NCI-H2227 (cell line): ENCODE results near the gene CTBS.
"Not testable (repeated sequence)": the region's sequence is repeated elsewhere in the genome, so short reads cannot be mapped to it uniquely, and the experiment has no call there.

Experiments used
- DNase-seq: peaks from one replicate; lab custom pipeline; 2025; ENCODE audit not compliant: unreplicated experiment; lab: John Stamatoyannopoulos, UW

CTBS gene

GRCh38 chr1:84573967-84574842 is at the start of gene CTBS:
CTBS (minus strand) TSS chr1:84574440; CDS start chr1:84574415, 25 bp downstream.
- DNase-seq, result peak; percentile 91

- DNase-seq, result no peak
These were observed 47.3 kb upstream of the CTBS start for GRCh38 chr1:84621553-84621952.

GRCh38 chr1:84620720-84621313 is 46.6 kb upstream of the CTBS start:
- DNase-seq, result peak; percentile 93

- peak; percentile 80 for DNase-seq
These were observed 45.3 kb upstream of the CTBS start for GRCh38 chr1:84619383-84620102.

- DNase-seq, result no peak
These were observed 43.1 kb upstream of the CTBS start for GRCh38 chr1:84617349-84617748.

GRCh38 chr1:84615790-84616189 is 41.5 kb upstream of the CTBS start:
- no peak for DNase-seq

- no peak for DNase-seq
These were observed 39.6 kb upstream of the CTBS start for GRCh38 chr1:84613887-84614286.

GRCh38 chr1:84613026-84613425 is 38.8 kb upstream of the CTBS start:
- no peak for DNase-seq

- no peak for DNase-seq
These were observed 37.6 kb upstream of the CTBS start for GRCh38 chr1:84611796-84612195.

- no peak for DNase-seq
These were observed 36.9 kb upstream of the CTBS start for GRCh38 chr1:84611091-84611490.

GRCh38 chr1:84606977-84607376 is 32.7 kb upstream of the CTBS start:
- no peak for DNase-seq

- no peak for DNase-seq
These were observed 30.9 kb upstream of the CTBS start for GRCh38 chr1:84605157-84605556.

GRCh38 chr1:84603941-84604830 is 29.9 kb upstream of the CTBS start:
- DNase-seq, result no peak

GRCh38 chr1:84603223-84603622 is 29.0 kb upstream of the CTBS start:
- no peak for DNase-seq

- DNase-seq, result no peak
These were observed 26.6 kb upstream of the CTBS start for GRCh38 chr1:84600796-84601195.

GRCh38 chr1:84598846-84599741 is 24.9 kb upstream of the CTBS start:
- peak; percentile 28 for DNase-seq

GRCh38 chr1:84598418-84598817 is 24.2 kb upstream of the CTBS start:
- DNase-seq, result peak; percentile 28

- DNase-seq, result no peak
These were observed 22.8 kb upstream of the CTBS start for GRCh38 chr1:84597011-84597410.

- DNase-seq, result not testable (repeated sequence)
These were observed 20.7 kb upstream of the CTBS start for GRCh38 chr1:84594959-84595358.

GRCh38 chr1:84587099-84587498 is 12.9 kb upstream of the CTBS start:
- DNase-seq, result no peak
